Hippocampal formation (tissue), 2 donors: ENCODE results near the gene SNX13.
A peak's percentile ranks its signal among the peaks of the same experiment; 100 is the strongest.

Source experiments
- DNase-seq, 2 donors: peaks; one replicate each; lab custom pipeline; 2025; lab: John Stamatoyannopoulos, UW

SNX13 gene

DNA sequence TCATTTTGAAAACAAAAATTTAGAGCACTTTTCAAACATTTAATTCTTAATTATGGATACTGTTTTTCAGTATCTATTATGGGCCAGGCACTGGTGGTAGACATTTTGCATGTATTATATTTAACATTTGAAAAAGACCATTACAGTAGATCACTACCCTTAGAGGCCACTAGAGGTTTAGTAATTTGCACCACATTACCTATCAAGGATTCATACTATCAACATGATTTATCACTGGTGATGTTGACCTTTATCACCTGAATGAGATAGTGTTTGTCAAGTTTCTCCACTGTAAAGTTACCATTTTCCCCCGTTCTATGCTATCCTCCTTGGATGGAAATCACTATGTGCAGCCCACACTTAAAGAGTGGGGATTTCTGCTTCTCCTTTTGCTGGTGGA lies 4.4 kb upstream of the SNX13 start:
- no peak for DNase-seq

DNA sequence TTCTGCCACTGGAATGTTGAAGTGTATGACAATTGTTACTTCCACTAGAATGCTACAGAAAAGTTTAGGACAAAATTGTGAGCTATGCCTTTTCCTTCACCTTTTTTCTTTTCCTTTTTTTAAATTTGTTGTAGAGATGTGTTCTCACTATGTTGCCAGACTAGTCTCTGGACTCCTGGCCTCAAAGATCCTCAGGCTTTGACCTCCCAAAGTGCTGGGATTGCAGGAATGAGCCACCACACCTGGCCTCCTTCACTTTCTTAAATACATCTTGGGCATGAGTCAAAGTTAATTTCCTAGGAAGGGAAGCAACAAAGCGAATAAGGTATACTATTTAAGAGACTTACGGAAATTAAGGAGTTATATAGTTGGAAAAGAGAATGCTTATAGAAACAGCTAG lies 2.7 kb upstream of the SNX13 start:
- no peak for DNase-seq

DNA sequence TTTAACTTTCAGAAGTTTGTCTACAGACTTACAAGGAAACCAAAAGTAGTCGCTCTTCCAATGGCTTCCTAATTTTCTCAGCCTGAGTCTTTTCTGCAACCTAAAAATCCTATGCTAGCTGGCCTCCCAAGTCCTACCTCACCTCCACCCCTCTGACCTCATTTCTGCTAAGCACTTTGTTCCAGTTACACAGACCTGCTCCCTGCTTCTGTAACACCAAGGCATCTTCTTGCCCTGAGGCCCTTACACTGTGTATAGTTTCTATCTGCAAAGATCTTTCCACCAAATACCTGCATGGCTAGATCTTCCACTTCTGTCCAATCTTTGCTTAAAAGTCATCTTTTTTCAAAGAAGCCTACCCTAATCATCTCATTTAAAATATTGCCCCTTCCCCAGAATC lies 1.9 kb upstream of the SNX13 start:
- DNase-seq = no peak

DNA sequence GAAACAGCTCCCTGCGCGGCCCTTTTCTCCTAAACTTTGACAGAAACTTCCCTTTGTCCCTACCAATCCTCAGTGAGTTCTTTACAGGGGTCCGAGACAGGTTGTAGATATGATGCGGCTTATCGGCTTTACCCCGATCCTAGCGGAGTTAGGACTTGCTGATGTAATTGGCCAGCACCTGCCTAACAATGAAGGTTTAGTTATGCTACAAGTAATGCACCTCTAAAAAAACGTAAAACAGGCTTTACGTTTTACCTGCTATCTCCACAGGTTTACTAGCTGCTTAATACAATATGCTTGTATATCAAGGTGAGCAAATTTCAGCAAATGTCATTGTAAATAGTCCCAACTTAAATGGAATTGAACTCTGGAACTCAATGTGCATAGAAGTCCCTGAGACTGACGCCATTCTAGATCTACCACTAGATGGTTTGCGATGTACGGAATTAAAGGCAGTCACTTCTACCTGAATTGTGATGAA lies 697 bp upstream of the SNX13 start:
- DNase-seq = peak in 1 of 2 donors; percentile 42

- peak; percentile 52 to 56 for DNase-seq
Observed at GRCh38 chr7:17939606-17940301, 540 bp downstream of the SNX13 start.

DNA sequence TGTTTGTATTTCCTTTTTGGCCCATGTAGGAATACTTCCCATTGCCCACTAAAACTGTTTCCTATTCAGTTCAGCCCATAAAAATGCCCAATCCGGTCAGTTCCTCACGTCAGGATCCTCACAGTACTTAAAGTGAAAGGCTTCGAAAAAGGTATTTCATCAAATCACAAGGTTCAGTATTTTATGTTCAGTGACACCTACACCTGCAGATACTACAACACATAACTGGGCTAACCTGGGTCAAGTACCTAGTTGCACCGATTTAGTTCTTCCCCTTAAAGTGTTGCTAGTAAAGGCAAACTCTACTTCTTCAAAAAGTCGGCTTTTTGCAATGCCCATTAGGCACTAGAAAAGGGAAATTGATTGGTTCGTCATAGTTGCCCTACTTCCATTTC lies 1.1 kb downstream of the SNX13 start:
- DNase-seq = no peak

DNA sequence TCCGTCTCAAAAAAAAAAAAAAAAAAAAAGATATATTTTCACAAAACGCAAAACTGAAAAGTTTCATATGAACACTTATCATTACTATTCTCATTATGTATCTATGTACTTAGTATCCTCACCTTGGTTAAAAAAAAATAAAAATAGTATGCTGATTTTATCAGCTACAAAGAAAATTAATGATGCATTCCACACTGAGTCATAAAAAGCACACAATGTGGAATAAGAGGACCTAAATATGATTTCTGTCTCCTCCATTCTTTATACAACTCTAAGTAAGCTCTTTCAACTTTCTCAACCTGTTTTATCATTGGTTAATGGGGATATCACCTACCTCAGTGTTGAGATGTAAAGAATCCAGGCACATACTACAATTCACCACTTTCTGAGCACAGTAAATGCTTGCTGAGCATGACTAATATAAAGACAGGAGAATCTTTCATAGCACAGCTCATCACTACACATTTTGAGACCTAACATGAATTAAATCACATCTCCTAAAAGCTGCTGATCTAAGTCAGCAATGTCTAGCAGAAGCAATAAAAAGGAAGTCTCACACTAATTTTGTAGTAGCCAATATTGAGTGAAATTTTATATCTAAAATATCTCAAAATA lies 2.7 kb downstream of the SNX13 start:
- no peak for DNase-seq

GRCh38 chr7:17936321-17936720 lies 4.0 kb downstream of the SNX13 start:
- DNase-seq = no peak

DNA sequence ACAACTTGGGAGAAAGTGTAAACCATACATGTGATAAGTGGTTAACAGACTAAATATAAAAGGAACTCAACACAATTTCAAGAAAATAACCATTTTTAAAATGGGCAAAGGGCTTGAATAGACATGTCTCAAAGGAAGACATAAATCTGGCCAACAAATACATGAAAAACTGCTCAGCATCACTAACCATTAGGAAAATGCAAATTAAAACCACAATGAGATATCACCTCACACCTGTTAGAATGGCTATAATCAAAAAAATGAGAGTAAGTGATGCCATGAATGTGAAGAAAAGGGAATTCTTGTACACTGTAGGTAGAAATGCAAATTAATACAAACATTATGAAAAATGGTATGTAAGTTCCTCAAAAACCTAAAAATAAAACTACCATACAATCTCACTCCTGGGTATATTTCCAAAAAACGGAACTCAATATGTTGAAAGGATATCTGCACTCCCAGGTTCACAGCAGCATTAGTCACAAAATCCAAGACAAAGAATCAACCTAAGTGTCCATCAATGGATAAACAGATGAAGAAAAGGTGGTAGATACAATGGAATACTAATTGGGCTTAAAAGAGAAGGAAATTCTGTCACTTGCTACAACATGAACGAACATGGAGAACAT lies 5.6 kb downstream of the SNX13 start:
- DNase-seq = no peak

DNA sequence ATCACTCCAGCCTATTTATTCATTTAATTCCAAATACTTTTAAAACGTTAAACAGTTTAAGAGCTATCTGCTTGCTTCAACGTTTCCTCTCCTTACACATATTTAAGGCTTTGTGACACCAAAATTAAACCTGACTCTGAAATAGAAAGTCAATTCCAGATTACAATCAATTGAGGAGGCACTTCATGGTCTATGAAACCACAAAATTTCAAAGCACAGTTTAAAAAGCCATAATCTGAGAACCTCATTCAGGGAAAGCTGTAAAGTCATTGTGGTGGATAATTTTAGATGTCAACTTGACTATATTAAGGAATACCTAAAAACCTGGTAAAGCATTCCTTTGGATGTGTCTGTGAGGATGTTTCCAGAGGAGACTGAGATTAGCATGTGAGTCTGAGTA lies 6.2 kb downstream of the SNX13 start:
- no peak for DNase-seq

DNA sequence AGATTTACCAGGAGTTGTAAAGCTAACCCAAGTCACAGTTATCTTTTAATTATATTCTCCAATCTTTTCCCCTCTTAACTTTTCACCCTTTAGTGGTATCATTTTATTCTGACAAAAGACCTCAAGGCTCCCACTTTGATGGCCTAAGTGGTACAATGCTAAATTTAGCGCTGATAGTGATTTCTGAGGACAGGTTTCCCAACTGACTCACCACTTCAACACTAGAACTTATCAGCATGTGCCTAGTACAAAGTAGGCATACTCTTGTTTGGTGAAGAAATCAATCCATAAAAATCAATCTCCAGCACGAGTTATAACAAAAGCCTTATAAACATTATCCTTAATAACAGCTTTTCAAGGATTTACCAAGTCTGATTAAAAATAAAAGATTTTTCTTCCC lies 7.5 kb downstream of the SNX13 start:
- no peak for DNase-seq

DNA sequence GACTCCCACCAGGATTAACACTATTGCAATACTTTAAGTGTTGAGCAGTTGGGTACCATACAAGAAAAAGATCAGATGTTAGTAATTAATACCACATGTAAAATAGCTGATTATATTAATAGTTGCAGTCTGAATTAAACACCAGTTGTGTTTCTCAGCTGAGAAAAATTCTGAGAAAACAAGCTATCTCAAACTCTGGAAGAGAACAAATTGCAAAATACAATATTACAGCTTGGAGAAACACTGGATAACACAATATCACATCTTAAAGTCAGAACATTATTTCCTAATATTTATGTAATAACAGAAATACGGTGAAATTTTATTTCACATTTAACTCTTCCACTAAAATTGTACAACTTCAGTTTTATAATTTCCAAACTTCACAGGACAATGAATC lies 9.2 kb downstream of the SNX13 start:
- no peak for DNase-seq

GRCh38 chr7:17930546-17930945 lies 9.7 kb downstream of the SNX13 start:
- no peak for DNase-seq

- DNase-seq = no peak
Observed at GRCh38 chr7:17929647-17930395, 10.5 kb downstream of the SNX13 start.

GRCh38 chr7:17928055-17928454 lies 12.2 kb downstream of the SNX13 start:
- DNase-seq = no peak

- no peak for DNase-seq
Observed at GRCh38 chr7:17921857-17922416, 18.4 kb downstream of the SNX13 start.

GRCh38 chr7:17917842-17918241 lies 22.5 kb downstream of the SNX13 start:
- DNase-seq = no peak

- DNase-seq = no peak
Observed at GRCh38 chr7:17916786-17917185, 23.5 kb downstream of the SNX13 start.

GRCh38 chr7:17915796-17916195 lies 24.5 kb downstream of the SNX13 start:
- DNase-seq = no peak

DNA sequence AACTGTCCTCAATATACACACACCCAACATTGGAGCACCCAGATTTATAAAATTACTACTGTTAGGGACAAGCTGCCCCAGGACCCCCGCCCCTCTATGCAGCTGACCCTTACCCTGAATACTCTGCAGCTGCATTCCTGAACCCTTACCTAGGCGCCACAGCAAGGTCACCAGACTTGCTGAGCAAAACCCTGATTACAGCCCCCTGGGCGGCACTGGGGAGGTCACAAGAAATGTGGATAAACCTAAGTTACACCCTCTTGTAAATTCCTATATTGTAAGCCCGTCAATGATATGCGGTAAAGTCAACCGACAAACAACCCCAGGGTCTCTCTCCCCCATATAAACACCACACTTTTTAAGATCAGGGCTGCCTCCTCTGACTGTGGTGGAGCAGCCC lies 25.1 kb downstream of the SNX13 start:
- DNase-seq = no peak

DNA sequence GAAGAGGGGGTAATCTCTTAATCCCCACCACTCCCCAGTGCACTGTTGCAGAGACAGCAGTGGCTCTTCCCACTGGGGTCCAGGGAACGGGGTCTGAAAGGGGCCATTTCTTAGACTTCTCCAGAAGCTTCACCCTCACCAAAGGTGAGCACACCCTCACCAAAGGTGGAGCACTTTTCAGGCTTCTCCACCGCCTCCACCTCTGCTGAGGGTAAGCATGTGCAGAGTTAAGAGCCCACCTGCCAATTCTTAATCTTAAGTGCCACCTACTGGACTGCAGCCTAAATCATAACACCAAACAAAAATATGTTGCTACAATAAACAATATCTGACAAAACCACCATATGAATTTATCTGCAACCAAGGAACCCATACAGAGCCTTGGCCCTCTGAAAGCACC lies 27.0 kb downstream of the SNX13 start:
- DNase-seq = no peak

- no peak for DNase-seq
Observed at GRCh38 chr7:17912536-17913235, 27.6 kb downstream of the SNX13 start.
